ENCODE results near the gene GJD4.

GJD4 gene

GRCh38 chr10:35652824-35653223 lies 47.7 kb downstream of the GJD4 start:
- DNase-seq (ENCODE audit: low spot score) (no peak), ATAC-seq (ENCODE audit: low read depth) (no peak)
- H3K27ac ChIP-seq (ENCODE audit: poor library complexity, severe bottlenecking) = no peak overlapping the region
- H3K4me1 ChIP-seq (ENCODE audit: insufficient read depth, poor library complexity, severe bottlenecking) = no peaks in the 10 kb centered on the region
- H3K4me3 ChIP-seq (ENCODE audit: severe bottlenecking) = no peak overlapping the region
- no peaks in the 10 kb centered on the region for H3K9me3 ChIP-seq (ENCODE audit: severe bottlenecking)
- no peaks in the 10 kb centered on the region for H3K36me3 ChIP-seq (ENCODE audit: low read depth)
- H3K27me3 ChIP-seq (ENCODE audit: insufficient read depth, poor library complexity, severe bottlenecking) = no peaks in the 10 kb centered on the region
- TF ChIP-seq, protein P1, sequence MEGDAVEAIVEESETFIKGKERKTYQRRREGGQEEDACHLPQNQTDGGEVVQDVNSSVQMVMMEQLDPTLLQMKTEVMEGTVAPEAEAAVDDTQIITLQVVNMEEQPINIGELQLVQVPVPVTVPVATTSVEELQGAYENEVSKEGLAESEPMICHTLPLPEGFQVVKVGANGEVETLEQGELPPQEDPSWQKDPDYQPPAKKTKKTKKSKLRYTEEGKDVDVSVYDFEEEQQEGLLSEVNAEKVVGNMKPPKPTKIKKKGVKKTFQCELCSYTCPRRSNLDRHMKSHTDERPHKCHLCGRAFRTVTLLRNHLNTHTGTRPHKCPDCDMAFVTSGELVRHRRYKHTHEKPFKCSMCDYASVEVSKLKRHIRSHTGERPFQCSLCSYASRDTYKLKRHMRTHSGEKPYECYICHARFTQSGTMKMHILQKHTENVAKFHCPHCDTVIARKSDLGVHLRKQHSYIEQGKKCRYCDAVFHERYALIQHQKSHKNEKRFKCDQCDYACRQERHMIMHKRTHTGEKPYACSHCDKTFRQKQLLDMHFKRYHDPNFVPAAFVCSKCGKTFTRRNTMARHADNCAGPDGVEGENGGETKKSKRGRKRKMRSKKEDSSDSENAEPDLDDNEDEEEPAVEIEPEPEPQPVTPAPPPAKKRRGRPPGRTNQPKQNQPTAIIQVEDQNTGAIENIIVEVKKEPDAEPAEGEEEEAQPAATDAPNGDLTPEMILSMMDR (IDR thresholded peaks at IDR 0.05; ENCODE audit: poor library complexity, severe bottlenecking) = no peak

DNA sequence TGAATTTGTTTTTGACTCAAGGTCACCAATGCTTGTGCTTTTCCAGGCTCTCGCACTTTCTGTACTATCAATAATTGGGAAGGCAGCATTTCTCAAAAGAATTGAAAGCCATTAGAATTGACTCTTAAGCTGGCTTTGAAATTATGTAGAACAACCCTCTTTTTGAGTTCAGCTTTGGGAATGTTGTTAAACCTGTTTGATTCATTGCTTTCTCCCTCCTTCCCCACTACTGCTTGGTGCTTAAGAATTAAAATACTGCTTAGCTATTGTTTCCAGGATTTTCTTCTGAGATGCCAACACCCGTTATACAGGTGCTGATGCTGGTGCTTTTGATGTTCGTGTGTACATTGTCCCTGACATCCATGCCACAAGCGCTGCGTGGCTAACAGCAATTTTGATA lies 52.5 kb downstream of the GJD4 start:
- ATAC-seq (ENCODE audit: low read depth) (no peak), DNase-seq (ENCODE audit: low spot score) (no peak)
- Histone ChIP-seq H3K27me3 (ENCODE audit: insufficient read depth, poor library complexity, severe bottlenecking) (no peaks in the 10 kb centered on the region), H3K36me3 (ENCODE audit: low read depth) (no peaks in the 10 kb centered on the region), H3K9me3 (ENCODE audit: severe bottlenecking) (no peaks in the 10 kb centered on the region), H3K4me1 (ENCODE audit: insufficient read depth, poor library complexity, severe bottlenecking) (no peaks in the 10 kb centered on the region), H3K27ac (ENCODE audit: poor library complexity, severe bottlenecking) (no peak overlapping the region), H3K4me3 (ENCODE audit: severe bottlenecking) (no peak overlapping the region)
- TF ChIP-seq, protein P1 (IDR thresholded peaks at IDR 0.05; ENCODE audit: poor library complexity, severe bottlenecking) = no peak

All from RWPE2 (cell line).